Measurements from ENCODE around the gene CAMTA1. TPM values are rescaled to one million over a fixed set of nuclear protein-coding genes. Genes with fewer than 3 reads are reported as not detected.
A peak's percentile ranks its signal among the peaks of the same experiment; 100 is the strongest.

The CAMTA1 gene
- polyA plus RNA-seq, 1 experiment, result 64.9 TPM

DNA sequence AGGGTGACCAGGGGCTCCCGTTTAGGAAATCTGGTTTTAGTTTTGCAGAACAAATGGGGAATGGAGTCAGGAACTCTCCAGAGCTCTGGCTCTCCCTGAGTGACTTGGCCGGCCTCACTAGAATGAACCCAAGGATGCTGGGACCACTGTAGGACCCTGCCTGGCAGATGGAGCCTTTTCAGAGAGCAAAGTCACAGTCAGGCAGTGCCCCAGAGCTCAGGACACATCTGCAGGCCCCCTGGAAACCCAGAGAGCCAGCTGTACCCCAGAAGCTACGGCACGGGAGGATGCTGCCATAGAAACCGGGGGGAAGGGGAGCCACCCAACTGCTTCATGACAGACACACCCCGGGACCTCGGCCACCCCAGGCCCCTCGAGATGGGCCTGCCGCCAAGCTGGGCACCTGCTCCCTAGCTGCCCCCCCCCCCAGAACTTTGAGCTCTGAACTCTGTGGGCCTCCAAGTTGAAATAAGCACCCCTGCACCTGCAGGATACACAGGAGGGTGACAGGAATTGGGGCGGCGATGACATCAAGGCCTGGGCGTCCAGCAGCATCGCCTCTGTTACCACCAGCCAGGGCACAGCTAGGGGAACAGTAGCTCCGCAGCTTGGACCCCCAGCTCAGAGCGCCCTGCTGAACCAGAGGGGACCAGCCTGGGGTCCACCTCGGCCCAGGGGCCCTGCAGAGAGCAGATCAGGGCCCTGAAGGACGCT lies 894.1 kb downstream of the CAMTA1 start:
- Histone ChIP-seq H3K9me3 (ENCODE audit: control insufficient read depth, insufficient read depth, low read length) (no peaks in the 10 kb centered on the region), H3K27ac (ENCODE audit: low read depth, low read length) (no peak overlapping the region), H3K4me3 (ENCODE audit: low read depth, low read length) (peak overlapping the region; percentile 64), H3K27me3 (ENCODE audit: control insufficient read depth, insufficient read depth, low read length) (peaks cover 40% of the 10 kb centered on the region)
- ChIA-PET CTCF (interaction anchor here (6.0 to 8.7 kb wide), 2 partner anchors 11 to 73 kb away, joined by 58 to 79 read pairs; no protein-coding TSS in a partner anchor), POLR2A (interaction anchor here (1.0 kb wide), 1 partner anchor 11 kb away, joined by 3 read pairs; no protein-coding TSS in a partner anchor)
- no peak for DNase-seq (ENCODE audit: low read depth, low spot score)
- TF ChIP-seq CTCF (IDR thresholded peaks at IDR 0.05; ENCODE audit: low read depth, low read length), result no peak

DNA sequence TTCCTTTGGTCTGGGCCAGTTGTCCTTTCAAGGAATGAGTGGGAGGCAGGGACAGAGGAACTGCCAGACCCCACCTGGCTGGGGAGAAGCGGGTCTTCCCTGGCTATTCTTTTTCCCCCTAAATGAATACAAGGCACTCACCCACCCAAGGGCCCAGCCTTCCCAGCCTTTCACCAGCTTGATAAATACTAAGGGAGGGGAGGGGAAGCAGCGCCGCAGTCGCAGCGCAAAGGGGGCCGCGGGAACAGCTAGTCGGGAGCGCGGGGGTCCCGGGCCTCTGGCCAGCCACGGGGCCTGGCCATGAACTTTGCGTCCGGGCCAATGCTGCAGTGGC lies 894.6 kb downstream of the CAMTA1 start:
- ChIA-PET POLR2A (no interaction called here), CTCF (interaction anchor here (6.0 to 8.7 kb wide), 2 partner anchors 11 to 73 kb away, joined by 58 to 79 read pairs; no protein-coding TSS in a partner anchor)
- TF ChIP-seq CTCF (IDR thresholded peaks at IDR 0.05; ENCODE audit: low read depth, low read length), result no peak
- H3K4me3 ChIP-seq (ENCODE audit: low read depth, low read length), result peak overlapping the region; percentile 64
- DNase-seq (ENCODE audit: low read depth, low spot score), result no peak
- no peaks in the 10 kb centered on the region for H3K9me3 ChIP-seq (ENCODE audit: control insufficient read depth, insufficient read depth, low read length)
- no peak overlapping the region for H3K27ac ChIP-seq (ENCODE audit: low read depth, low read length)
- H3K27me3 ChIP-seq (ENCODE audit: control insufficient read depth, insufficient read depth, low read length), result peaks cover 41% of the 10 kb centered on the region

GRCh38 chr1:7680207-7680954 lies 895.1 kb downstream of the CAMTA1 start:
- ChIA-PET CTCF (interaction anchor here (6.0 to 8.7 kb wide), 2 partner anchors 12 to 72 kb away, joined by 58 to 79 read pairs; no protein-coding TSS in a partner anchor), POLR2A (no interaction called here)
- TF ChIP-seq CTCF (IDR thresholded peaks at IDR 0.05; ENCODE audit: low read depth, low read length), result no peak
- Histone ChIP-seq H3K9me3 (ENCODE audit: control insufficient read depth, insufficient read depth, low read length) (no peaks in the 10 kb centered on the region), H3K4me3 (ENCODE audit: low read depth, low read length) (peak overlapping the region; percentile 64), H3K27me3 (ENCODE audit: control insufficient read depth, insufficient read depth, low read length) (peaks cover 40% of the 10 kb centered on the region), H3K27ac (ENCODE audit: low read depth, low read length) (no peak overlapping the region)
- no peak for DNase-seq (ENCODE audit: low read depth, low spot score)

DNA sequence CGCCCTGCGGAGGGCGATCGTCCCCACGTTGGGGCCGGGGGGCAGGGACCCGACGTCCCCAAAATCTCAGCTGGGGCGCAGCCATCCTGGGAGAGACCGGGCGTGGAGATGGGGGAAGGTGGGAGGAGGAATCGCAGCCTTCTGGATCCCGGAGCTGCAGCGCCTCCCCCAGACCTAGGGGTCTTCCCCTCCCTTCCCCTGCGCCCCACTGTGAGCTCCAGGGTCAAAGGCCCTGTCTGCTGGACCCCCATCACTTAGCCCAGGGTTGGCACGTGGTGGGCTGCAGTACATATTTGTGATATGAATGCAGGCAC lies 895.7 kb downstream of the CAMTA1 start:
- ChIA-PET POLR2A (no interaction called here), CTCF (interaction anchor here (6.0 to 8.7 kb wide), 2 partner anchors 12 to 72 kb away, joined by 58 to 79 read pairs; no protein-coding TSS in a partner anchor)
- TF ChIP-seq CTCF (IDR thresholded peaks at IDR 0.05; ENCODE audit: low read depth, low read length), result no peak
- Histone ChIP-seq H3K27me3 (ENCODE audit: control insufficient read depth, insufficient read depth, low read length) (peaks cover 36% of the 10 kb centered on the region), H3K27ac (ENCODE audit: low read depth, low read length) (no peak overlapping the region), H3K4me3 (ENCODE audit: low read depth, low read length) (peak overlapping the region; percentile 64), H3K9me3 (ENCODE audit: control insufficient read depth, insufficient read depth, low read length) (no peaks in the 10 kb centered on the region)
- no peak for DNase-seq (ENCODE audit: low read depth, low spot score)

DNA sequence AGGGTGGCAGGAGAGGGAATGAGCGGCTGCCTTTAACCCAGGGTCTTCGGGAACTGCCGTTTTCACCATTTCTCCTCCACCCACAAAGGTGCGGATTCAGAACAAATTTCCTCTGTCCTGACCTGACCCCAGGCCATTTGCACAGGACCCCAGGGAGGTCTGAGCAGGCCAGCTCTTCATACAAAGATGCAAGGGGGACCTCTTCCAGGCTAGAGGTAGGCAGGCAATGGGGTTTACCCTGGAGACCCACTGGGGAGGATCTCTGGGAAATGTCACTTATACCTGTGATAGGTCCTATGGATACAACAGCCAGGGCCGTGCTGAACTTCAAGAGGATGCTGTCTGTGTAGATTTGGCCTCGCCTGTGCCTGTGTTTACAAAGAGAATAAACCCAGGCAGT lies 896.1 kb downstream of the CAMTA1 start:
- no peak for DNase-seq (ENCODE audit: low read depth, low spot score)
- no peak for TF ChIP-seq CTCF (IDR thresholded peaks at IDR 0.05; ENCODE audit: low read depth, low read length)
- ChIA-PET POLR2A (no interaction called here), CTCF (interaction anchor here (6.0 to 8.7 kb wide), 2 partner anchors 13 to 71 kb away, joined by 58 to 79 read pairs; no protein-coding TSS in a partner anchor)
- 0 out of 2 replicates have a peak overlapping the region, but pooled peaks have one; percentile 64 for H3K4me3 ChIP-seq (ENCODE audit: low read depth, low read length)
- H3K27me3 ChIP-seq (ENCODE audit: control insufficient read depth, insufficient read depth, low read length), result peaks cover 36% of the 10 kb centered on the region
- H3K9me3 ChIP-seq (ENCODE audit: control insufficient read depth, insufficient read depth, low read length), result no peaks in the 10 kb centered on the region
- no peak overlapping the region for H3K27ac ChIP-seq (ENCODE audit: low read depth, low read length)
